ENCODE data around the gene PDK4. TPM values are rescaled to one million over a fixed set of nuclear protein-coding genes. Genes with fewer than 3 reads are reported as not detected.

The PDK4 gene
- not detected for polyA plus RNA-seq (2013, experiment 1 of 4)
- polyA plus RNA-seq (2013, experiment 2 of 4) = 0.23 TPM
- polyA plus RNA-seq (2013, experiment 3 of 4) = 0.11 TPM
- polyA plus RNA-seq (2013, experiment 4 of 4) = 0.32 TPM

DNA sequence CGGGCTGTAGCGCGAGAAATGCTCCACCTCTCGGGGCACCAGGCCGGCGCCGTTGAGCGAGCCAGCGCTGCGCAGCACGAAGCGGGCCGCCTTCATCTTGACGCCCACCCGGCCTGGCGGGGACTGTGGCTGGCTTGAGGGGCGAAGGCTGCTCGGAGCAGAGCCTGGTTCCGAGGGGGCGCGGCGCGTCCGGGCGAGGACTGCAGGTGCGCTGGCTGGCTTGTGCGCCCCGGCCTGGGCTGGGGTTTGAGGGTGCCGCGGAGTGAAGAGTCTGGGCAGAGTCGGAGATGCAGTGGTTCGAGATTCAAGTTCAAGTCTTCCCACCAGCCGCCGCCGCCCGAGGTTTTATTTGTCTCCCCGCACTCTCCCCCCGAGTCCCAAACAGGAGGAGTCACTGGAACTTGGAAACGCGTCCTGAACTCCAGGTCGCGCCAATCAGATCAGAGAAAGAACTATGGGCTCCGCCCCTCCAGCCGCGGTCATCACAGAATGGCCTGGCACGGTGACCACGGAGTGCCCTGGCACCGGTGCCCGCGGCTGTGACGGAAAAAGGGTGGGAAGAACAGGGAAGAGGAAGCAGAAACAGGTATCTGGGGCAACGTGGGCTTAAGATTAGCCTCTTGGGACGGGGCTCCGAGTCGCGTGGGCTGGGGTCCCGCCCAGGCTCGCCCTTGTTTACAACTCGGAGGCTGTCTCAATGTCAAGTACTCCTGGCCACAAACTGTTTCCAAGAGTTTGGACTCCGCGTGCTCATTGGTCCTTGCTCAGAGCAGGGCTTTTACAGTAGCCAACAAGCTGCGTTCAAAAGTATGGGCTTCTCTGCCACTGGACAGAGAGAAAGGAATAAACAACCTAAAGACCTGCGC, at the start of gene PDK4:
Gene PDK4 (minus strand): TSS at position 319 of the 866 bp plus-strand sequence. CDS start 223 bp downstream, at position 96.
- H3K27me3 ChIP-seq (ENCODE audit: control insufficient read depth, insufficient read depth, low read length, poor library complexity, severe bottlenecking) = peaks cover 58% of the 10 kb centered on the region
- WGBS, 2 experiments = 1 to 2% methylated on average over 63 of the region's 63 CpGs

DNA sequence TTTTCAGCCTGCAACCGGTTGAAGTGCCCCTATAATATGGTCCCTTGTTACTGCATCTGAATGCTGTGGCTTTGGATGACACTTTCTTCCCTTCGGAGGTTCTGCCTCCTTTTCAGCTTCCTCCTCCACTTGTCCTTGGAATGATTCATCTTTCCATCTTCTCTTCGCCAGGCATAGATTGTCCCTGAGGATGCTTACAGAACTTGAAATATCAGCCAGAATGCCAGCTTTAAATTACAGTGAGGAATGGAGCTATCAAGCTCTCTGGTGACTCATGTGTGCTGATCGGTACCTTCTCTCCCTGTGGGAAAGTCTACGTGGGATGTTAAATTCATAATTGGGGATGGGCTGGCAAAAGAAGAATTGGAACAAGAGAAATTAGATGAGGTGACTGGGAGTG, 45.9 kb upstream of the PDK4 start:
- H3K27me3 ChIP-seq (ENCODE audit: control insufficient read depth, insufficient read depth, low read length, poor library complexity, severe bottlenecking) = no peaks in the 10 kb centered on the region
- H3K4me3 ChIP-seq (ENCODE audit: insufficient read depth, low read depth, low read length) = no peak overlapping the region
- H3K27ac ChIP-seq (ENCODE audit: insufficient read depth, low read depth, low read length, poor library complexity, severe bottlenecking) = no peak overlapping the region
- WGBS, 2 experiments = 83 to 88% methylated on average over 5 of the region's 5 CpGs
- H3K4me1 ChIP-seq (ENCODE audit: control insufficient read depth, insufficient read depth, low read length) = no peaks in the 10 kb centered on the region
- H3K36me3 ChIP-seq (ENCODE audit: control insufficient read depth, insufficient read depth, low read length) = no peaks in the 10 kb centered on the region
- no peaks in the 10 kb centered on the region for H3K9me3 ChIP-seq (ENCODE audit: control insufficient read depth, low read length)

More for the DNA sequence above, at the start of gene PDK4:
- Histone ChIP-seq H3K4me1 (ENCODE audit: control insufficient read depth, insufficient read depth, low read length) (peaks cover 3% of the 10 kb centered on the region), H3K36me3 (ENCODE audit: control insufficient read depth, insufficient read depth, low read length) (no peaks in the 10 kb centered on the region), H3K27ac (ENCODE audit: insufficient read depth, low read depth, low read length, poor library complexity, severe bottlenecking) (no peak within 1 kb of the TSS), H3K4me3 (ENCODE audit: insufficient read depth, low read depth, low read length) (peak within 1 kb of the TSS; percentile 45), H3K9me3 (ENCODE audit: control insufficient read depth, low read length) (no peaks in the 10 kb centered on the region)

GRCh38 chr7:95636140-95636940, 40.0 kb upstream of the PDK4 start:
- no peaks in the 10 kb centered on the region for H3K36me3 ChIP-seq (ENCODE audit: control insufficient read depth, insufficient read depth, low read length)
- no peaks in the 10 kb centered on the region for H3K4me1 ChIP-seq (ENCODE audit: control insufficient read depth, insufficient read depth, low read length)
- H3K27ac ChIP-seq (ENCODE audit: insufficient read depth, low read depth, low read length, poor library complexity, severe bottlenecking) = no peak overlapping the region
- WGBS, 2 experiments = 66 to 69% methylated on average over 2 of the region's 2 CpGs
- H3K9me3 ChIP-seq (ENCODE audit: control insufficient read depth, low read length) = no peaks in the 10 kb centered on the region
- no peak overlapping the region for H3K4me3 ChIP-seq (ENCODE audit: insufficient read depth, low read depth, low read length)
- H3K27me3 ChIP-seq (ENCODE audit: control insufficient read depth, insufficient read depth, low read length, poor library complexity, severe bottlenecking) = no peaks in the 10 kb centered on the region

DNA sequence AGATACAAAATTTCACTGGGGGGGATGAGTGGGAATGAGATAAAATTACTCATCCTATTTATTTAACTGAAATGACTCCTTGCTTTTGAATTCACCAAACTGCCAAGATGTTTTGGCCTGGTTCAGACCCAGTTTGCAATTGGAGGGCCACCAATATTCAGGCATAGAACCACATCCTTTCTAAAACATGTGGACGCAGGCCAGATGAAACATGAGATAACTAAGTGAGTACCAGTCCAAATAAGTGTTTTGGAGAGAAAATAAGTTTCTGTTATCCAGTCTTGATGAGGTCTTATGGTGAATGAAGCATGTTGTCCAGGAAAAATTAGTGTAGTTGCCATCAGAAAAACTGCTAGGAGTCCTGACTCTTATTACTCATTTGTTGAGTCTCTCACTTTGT, 36.3 kb upstream of the PDK4 start:
- Histone ChIP-seq H3K36me3 (ENCODE audit: control insufficient read depth, insufficient read depth, low read length) (no peaks in the 10 kb centered on the region), H3K27me3 (ENCODE audit: control insufficient read depth, insufficient read depth, low read length, poor library complexity, severe bottlenecking) (no peaks in the 10 kb centered on the region), H3K4me1 (ENCODE audit: control insufficient read depth, insufficient read depth, low read length) (no peaks in the 10 kb centered on the region), H3K4me3 (ENCODE audit: insufficient read depth, low read depth, low read length) (no peak overlapping the region), H3K27ac (ENCODE audit: insufficient read depth, low read depth, low read length, poor library complexity, severe bottlenecking) (no peak overlapping the region), H3K9me3 (ENCODE audit: control insufficient read depth, low read length) (no peaks in the 10 kb centered on the region)
- 25 to 66% methylated on average over 1 of the region's 1 CpG for WGBS, 2 experiments

DNA sequence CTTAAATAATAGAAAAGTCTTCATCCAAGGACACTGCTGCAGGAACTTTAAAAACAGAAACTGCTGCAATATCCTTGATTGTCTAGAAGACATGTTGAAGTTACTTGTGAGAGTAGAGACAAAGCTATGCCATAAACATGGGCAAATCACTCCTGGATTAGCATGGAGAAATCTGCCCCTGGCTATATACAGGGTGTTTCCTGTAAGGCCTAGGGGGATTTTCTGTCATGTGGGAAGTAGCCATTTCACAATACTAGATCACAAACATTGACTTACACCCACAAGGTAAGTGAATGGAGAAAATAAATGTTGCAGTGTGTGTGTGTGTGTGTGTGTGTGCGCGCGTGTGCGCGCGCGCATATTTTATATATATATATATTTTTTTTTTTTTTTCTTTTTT, 35.2 kb upstream of the PDK4 start:
- H3K27ac ChIP-seq (ENCODE audit: insufficient read depth, low read depth, low read length, poor library complexity, severe bottlenecking) = no peak overlapping the region
- no peaks in the 10 kb centered on the region for H3K4me1 ChIP-seq (ENCODE audit: control insufficient read depth, insufficient read depth, low read length)
- no peaks in the 10 kb centered on the region for H3K36me3 ChIP-seq (ENCODE audit: control insufficient read depth, insufficient read depth, low read length)
- H3K4me3 ChIP-seq (ENCODE audit: insufficient read depth, low read depth, low read length) = no peak overlapping the region
- H3K27me3 ChIP-seq (ENCODE audit: control insufficient read depth, insufficient read depth, low read length, poor library complexity, severe bottlenecking) = no peaks in the 10 kb centered on the region
- no CpG with 5 or more reads among the region's 7 CpGs for WGBS, 2 experiments
- no peaks in the 10 kb centered on the region for H3K9me3 ChIP-seq (ENCODE audit: control insufficient read depth, low read length)

DNA sequence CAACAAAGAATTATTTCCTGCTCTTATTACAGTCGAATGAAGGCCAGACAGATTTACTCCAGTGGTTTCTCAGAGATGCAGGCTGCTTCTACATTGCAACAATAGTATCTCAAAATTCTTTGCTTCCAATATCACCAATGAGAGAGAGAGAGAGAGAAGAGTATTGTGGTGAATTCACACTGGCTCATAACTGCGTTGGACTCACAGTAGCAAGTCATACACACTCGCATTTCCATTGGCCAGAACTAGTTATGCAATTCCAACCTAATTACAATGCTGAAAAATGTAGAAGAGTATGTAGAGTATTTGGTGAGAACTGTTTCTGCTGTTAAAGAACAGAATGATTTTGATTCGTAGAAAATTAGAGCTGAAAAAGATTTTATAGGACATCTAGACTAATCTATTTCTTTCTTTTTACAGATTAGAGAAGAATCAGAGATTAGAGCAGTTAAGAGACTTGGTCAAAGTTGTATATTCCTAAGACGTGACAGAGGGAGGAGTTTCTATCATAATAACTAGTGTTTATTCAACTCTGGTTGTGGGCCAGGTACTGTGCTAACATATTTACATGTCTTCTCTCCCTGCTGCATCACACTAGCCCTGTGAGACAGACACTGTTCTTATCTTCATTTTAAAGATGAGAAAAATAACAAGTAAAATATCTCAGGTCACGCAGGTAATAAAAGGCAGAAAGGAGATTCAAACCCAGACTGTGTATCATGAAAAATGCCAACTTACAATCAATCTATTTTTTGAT, 34.6 kb upstream of the PDK4 start:
- 86 to 87% methylated on average over 3 to 6 of the region's 6 CpGs for WGBS, 2 experiments
- H3K9me3 ChIP-seq (ENCODE audit: control insufficient read depth, low read length) = no peaks in the 10 kb centered on the region
- no peaks in the 10 kb centered on the region for H3K36me3 ChIP-seq (ENCODE audit: control insufficient read depth, insufficient read depth, low read length)
- H3K4me3 ChIP-seq (ENCODE audit: insufficient read depth, low read depth, low read length) = no peak overlapping the region
- H3K27me3 ChIP-seq (ENCODE audit: control insufficient read depth, insufficient read depth, low read length, poor library complexity, severe bottlenecking) = no peaks in the 10 kb centered on the region
- no peak overlapping the region for H3K27ac ChIP-seq (ENCODE audit: insufficient read depth, low read depth, low read length, poor library complexity, severe bottlenecking)
- H3K4me1 ChIP-seq (ENCODE audit: control insufficient read depth, insufficient read depth, low read length) = no peaks in the 10 kb centered on the region

GRCh38 chr7:95628831-95629439, 32.6 kb upstream of the PDK4 start:
- H3K36me3 ChIP-seq (ENCODE audit: control insufficient read depth, insufficient read depth, low read length) = no peaks in the 10 kb centered on the region
- no peak overlapping the region for H3K27ac ChIP-seq (ENCODE audit: insufficient read depth, low read depth, low read length, poor library complexity, severe bottlenecking)
- no peaks in the 10 kb centered on the region for H3K9me3 ChIP-seq (ENCODE audit: control insufficient read depth, low read length)
- H3K27me3 ChIP-seq (ENCODE audit: control insufficient read depth, insufficient read depth, low read length, poor library complexity, severe bottlenecking) = no peaks in the 10 kb centered on the region
- 92 to 96% methylated on average over 5 of the region's 5 CpGs for WGBS, 2 experiments
- no peak overlapping the region for H3K4me3 ChIP-seq (ENCODE audit: insufficient read depth, low read depth, low read length)
- H3K4me1 ChIP-seq (ENCODE audit: control insufficient read depth, insufficient read depth, low read length) = no peaks in the 10 kb centered on the region

- WGBS, 2 experiments = 50 to 58% methylated on average over 1 of the region's 1 CpG
- no peaks in the 10 kb centered on the region for H3K9me3 ChIP-seq (ENCODE audit: control insufficient read depth, low read length)
- no peak overlapping the region for H3K27ac ChIP-seq (ENCODE audit: insufficient read depth, low read depth, low read length, poor library complexity, severe bottlenecking)
- no peaks in the 10 kb centered on the region for H3K27me3 ChIP-seq (ENCODE audit: control insufficient read depth, insufficient read depth, low read length, poor library complexity, severe bottlenecking)
- no peaks in the 10 kb centered on the region for H3K36me3 ChIP-seq (ENCODE audit: control insufficient read depth, insufficient read depth, low read length)
- no peaks in the 10 kb centered on the region for H3K4me1 ChIP-seq (ENCODE audit: control insufficient read depth, insufficient read depth, low read length)
- H3K4me3 ChIP-seq (ENCODE audit: insufficient read depth, low read depth, low read length) = no peak overlapping the region
Measured at GRCh38 chr7:95623788-95624187, 27.5 kb upstream of the PDK4 start.

DNA sequence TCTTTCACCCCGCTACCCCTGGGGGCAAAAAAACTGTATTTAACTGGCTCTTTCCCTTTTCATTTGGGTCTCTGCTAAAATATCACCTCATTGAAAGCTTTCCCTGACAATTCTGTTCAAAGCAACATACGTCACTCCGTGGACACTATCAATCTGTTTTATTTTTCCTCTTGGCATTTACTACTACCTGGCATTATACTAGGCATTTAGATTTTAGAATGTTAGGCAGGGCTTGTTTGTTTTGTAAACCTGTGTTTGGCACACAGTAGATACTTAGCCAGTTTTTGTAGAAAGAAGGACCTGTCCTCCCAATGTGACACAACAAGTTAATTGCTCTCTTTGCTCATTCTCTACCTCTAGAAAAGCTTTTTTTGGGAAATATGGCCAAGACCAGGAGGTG, 26.5 kb upstream of the PDK4 start:
- Histone ChIP-seq H3K9me3 (ENCODE audit: control insufficient read depth, low read length) (no peaks in the 10 kb centered on the region), H3K36me3 (ENCODE audit: control insufficient read depth, insufficient read depth, low read length) (no peaks in the 10 kb centered on the region), H3K27ac (ENCODE audit: insufficient read depth, low read depth, low read length, poor library complexity, severe bottlenecking) (no peak overlapping the region), H3K4me1 (ENCODE audit: control insufficient read depth, insufficient read depth, low read length) (no peaks in the 10 kb centered on the region), H3K4me3 (ENCODE audit: insufficient read depth, low read depth, low read length) (no peak overlapping the region), H3K27me3 (ENCODE audit: control insufficient read depth, insufficient read depth, low read length, poor library complexity, severe bottlenecking) (no peaks in the 10 kb centered on the region)
- WGBS, 2 experiments = 83 to 88% methylated on average over 3 of the region's 3 CpGs

Measured in ectodermal cell (in vitro differentiated cells).